Effector memory CD4-positive, alpha-beta T cell (primary cell): ENCODE results near the gene ATOH7.
"Not testable (repeated sequence)": the region's sequence is repeated elsewhere in the genome, so short reads cannot be mapped to it uniquely, and the experiment has no call there.

ENCODE experiments used
- DNase-seq, 3 donors: peaks; one replicate each; pipeline ENCODE4 v3.0.0-alpha.2; 2020
- H3K27ac ChIP-seq: 2 replicates; pipeline ENCODE4 v1.7.0; 2013; ENCODE audit warnings: mild to moderate bottlenecking, low read length, moderate library complexity; ENCODE audit not compliant: insufficient read depth, poor library complexity, severe bottlenecking
- H3K27me3 ChIP-seq: replicated peaks from 2 replicates; pipeline ENCODE4 v1.7.0; 2013; ENCODE audit warnings: mild to moderate bottlenecking, low read length; ENCODE audit not compliant: insufficient read depth, control insufficient read depth, poor library complexity, severe bottlenecking
- H3K36me3 ChIP-seq: 2 replicates; pipeline ENCODE4 v1.7.0; 2013; ENCODE audit warnings: mild to moderate bottlenecking, low read length, moderate library complexity; ENCODE audit not compliant: control insufficient read depth, insufficient read depth
- H3K4me1 ChIP-seq: 2 replicates; pipeline ENCODE4 v1.7.0; 2013; ENCODE audit warnings: low read length, mild to moderate bottlenecking; ENCODE audit not compliant: control insufficient read depth, insufficient read depth, poor library complexity, severe bottlenecking
- H3K4me3 ChIP-seq: 2 replicates; pipeline ENCODE4 v1.7.0; 2013; ENCODE audit warnings: low read length, low read depth, mild to moderate bottlenecking; ENCODE audit not compliant: insufficient read depth, poor library complexity, severe bottlenecking
- H3K9me3 ChIP-seq: 2 replicates; pipeline ENCODE4 v1.7.0; 2013; ENCODE audit warnings: mild to moderate bottlenecking, low read length, moderate library complexity; ENCODE audit not compliant: control insufficient read depth

ATOH7 gene

GRCh38 chr10:68221196-68221595, 10.7 kb downstream of the ATOH7 start:
- Histone ChIP-seq H3K4me3 (no peak overlapping the region), H3K36me3 (no peaks in the 10 kb centered on the region), H3K9me3 (no peaks in the 10 kb centered on the region), H3K27ac (no peak overlapping the region), H3K4me1 (no peaks in the 10 kb centered on the region), H3K27me3 (no peaks in the 10 kb centered on the region)
- no peak for DNase-seq

GRCh38 chr10:68218786-68219185, 13.1 kb downstream of the ATOH7 start:
- no peak overlapping the region for H3K4me3 ChIP-seq
- no peak overlapping the region for H3K27ac ChIP-seq
- DNase-seq = no peak
- H3K4me1 ChIP-seq = no peaks in the 10 kb centered on the region
- no peaks in the 10 kb centered on the region for H3K27me3 ChIP-seq
- no peaks in the 10 kb centered on the region for H3K9me3 ChIP-seq
- H3K36me3 ChIP-seq = no peaks in the 10 kb centered on the region

- no peak for DNase-seq
- no peaks in the 10 kb centered on the region for H3K36me3 ChIP-seq
Observed at GRCh38 chr10:68212721-68213352, 19.1 kb downstream of the ATOH7 start.

GRCh38 chr10:68211669-68212068, 20.2 kb downstream of the ATOH7 start:
- no peaks in the 10 kb centered on the region for H3K27me3 ChIP-seq
- no peaks in the 10 kb centered on the region for H3K9me3 ChIP-seq
- H3K27ac ChIP-seq = no peak overlapping the region
- no peaks in the 10 kb centered on the region for H3K4me1 ChIP-seq
- no peak for DNase-seq
- no peaks in the 10 kb centered on the region for H3K36me3 ChIP-seq
- no peak overlapping the region for H3K4me3 ChIP-seq

More at GRCh38 chr10:68212721-68213352, 19.1 kb downstream of the ATOH7 start:
- no peaks in the 10 kb centered on the region for H3K9me3 ChIP-seq
- H3K4me1 ChIP-seq = no peaks in the 10 kb centered on the region
- H3K27me3 ChIP-seq = no peaks in the 10 kb centered on the region
- no peak overlapping the region for H3K4me3 ChIP-seq
- H3K27ac ChIP-seq = no peak overlapping the region

GRCh38 chr10:68208424-68209042, 23.4 kb downstream of the ATOH7 start:
- no peaks in the 10 kb centered on the region for H3K9me3 ChIP-seq
- H3K4me3 ChIP-seq = no peak overlapping the region
- H3K36me3 ChIP-seq = no peaks in the 10 kb centered on the region
- no peak for DNase-seq
- no peak overlapping the region for H3K27ac ChIP-seq
- no peaks in the 10 kb centered on the region for H3K4me1 ChIP-seq
- no peaks in the 10 kb centered on the region for H3K27me3 ChIP-seq

GRCh38 chr10:68202960-68203353, 29.0 kb downstream of the ATOH7 start:
- Histone ChIP-seq H3K4me1 (no peaks in the 10 kb centered on the region), H3K9me3 (no peaks in the 10 kb centered on the region), H3K4me3 (no peak overlapping the region), H3K27me3 (peaks cover 4% of the 10 kb centered on the region), H3K36me3 (no peaks in the 10 kb centered on the region), H3K27ac (no peak overlapping the region)
- no peak for DNase-seq

- DNase-seq = no peak
- no peak overlapping the region for H3K27ac ChIP-seq
- H3K4me3 ChIP-seq = no peak overlapping the region
- H3K9me3 ChIP-seq = no peaks in the 10 kb centered on the region
- H3K4me1 ChIP-seq = no peaks in the 10 kb centered on the region
- H3K36me3 ChIP-seq = no peaks in the 10 kb centered on the region
- peaks cover 4% of the 10 kb centered on the region for H3K27me3 ChIP-seq
Observed at GRCh38 chr10:68196701-68197100, 35.2 kb downstream of the ATOH7 start.

- H3K27me3 ChIP-seq, H3K4me1 ChIP-seq, H3K4me3 ChIP-seq, DNase-seq, H3K9me3 ChIP-seq, H3K27ac ChIP-seq, H3K36me3 ChIP-seq: not testable (repeated sequence)
Observed at GRCh38 chr10:68195776-68196175, 36.1 kb downstream of the ATOH7 start.

GRCh38 chr10:68194290-68194689, 37.6 kb downstream of the ATOH7 start:
- no peak overlapping the region for H3K4me3 ChIP-seq
- no peaks in the 10 kb centered on the region for H3K27me3 ChIP-seq
- no peaks in the 10 kb centered on the region for H3K36me3 ChIP-seq
- no peaks in the 10 kb centered on the region for H3K9me3 ChIP-seq
- DNase-seq = no peak
- H3K4me1 ChIP-seq = no peaks in the 10 kb centered on the region
- H3K27ac ChIP-seq = no peak overlapping the region

GRCh38 chr10:68192113-68192512, 39.8 kb downstream of the ATOH7 start:
- no peak for DNase-seq
- Histone ChIP-seq H3K4me3 (no peak overlapping the region), H3K36me3 (no peaks in the 10 kb centered on the region), H3K9me3 (no peaks in the 10 kb centered on the region), H3K27me3 (no peaks in the 10 kb centered on the region), H3K27ac (no peak overlapping the region), H3K4me1 (no peaks in the 10 kb centered on the region)
